H9 (cell line): ENCODE measurements around the gene DNAH11. TPM values are rescaled to one million over a fixed set of nuclear protein-coding genes. Genes with fewer than 3 reads are reported as not detected.
A peak's percentile ranks its signal among the peaks of the same experiment; 100 is the strongest.

Source experiments
- DNase-seq: peaks from one replicate; pipeline ENCODE4 v3.0.0-alpha.2; 2017
- H2AFZ ChIP-seq: one replicate; pipeline ENCODE4 v1.6.1; 2013; ENCODE audit warnings: mild to moderate bottlenecking, low read length, control low read depth, moderate library complexity
- H2AK5ac ChIP-seq: 2 replicates; pipeline ENCODE4 v1.6.1; 2013; ENCODE audit warnings: low read length, control low read depth, mixed read lengths; ENCODE audit not compliant: insufficient read length
- H2BK120ac ChIP-seq: one replicate; pipeline ENCODE4 v1.6.1; 2013; ENCODE audit warnings: low read depth, mild to moderate bottlenecking, low read length, control low read depth, inconsistent platforms; ENCODE audit not compliant: poor library complexity, severe bottlenecking
- H2BK12ac ChIP-seq: 2 replicates; pipeline ENCODE4 v1.6.1; 2013; ENCODE audit warnings: low read length, control low read depth, mixed read lengths, low read depth; ENCODE audit not compliant: insufficient read length
- H2BK15ac ChIP-seq: 2 replicates; pipeline ENCODE4 v1.6.1; 2013; ENCODE audit warnings: low read depth, low read length, control low read depth
- H2BK20ac ChIP-seq: one replicate; pipeline ENCODE4 v1.6.1; 2013; ENCODE audit warnings: low read depth, mild to moderate bottlenecking, low read length, control low read depth, inconsistent platforms; ENCODE audit not compliant: poor library complexity, severe bottlenecking
- H2BK5ac ChIP-seq: 2 replicates; pipeline ENCODE4 v1.6.1; 2013; ENCODE audit warnings: low read length, control low read depth, mixed read lengths; ENCODE audit not compliant: insufficient read length
- H3K14ac ChIP-seq: 2 replicates; pipeline ENCODE4 v1.6.1; 2013; ENCODE audit warnings: low read length, control low read depth; ENCODE audit not compliant: insufficient read depth
- H3K18ac ChIP-seq: 2 replicates; pipeline ENCODE4 v1.6.1; 2013; ENCODE audit warnings: low read depth, mild to moderate bottlenecking, mixed read lengths, low read length, control low read depth; ENCODE audit not compliant: insufficient read length
- H3K23ac ChIP-seq: 2 replicates; pipeline ENCODE4 v1.6.1; 2013; ENCODE audit warnings: low read length, control low read depth, mixed read lengths, low read depth; ENCODE audit not compliant: insufficient read length
- H3K23me2 ChIP-seq: 2 replicates; pipeline ENCODE4 v1.6.1; 2013; ENCODE audit warnings: low read depth, mild to moderate bottlenecking, mixed read lengths, low read length, control low read depth; ENCODE audit not compliant: insufficient read length, poor library complexity, severe bottlenecking
- H3K27ac ChIP-seq: 2 replicates; pipeline ENCODE4 v1.5.1; 2013; ENCODE audit warnings: low read length, control low read depth, mixed read lengths, low read depth; ENCODE audit not compliant: insufficient read length
- H3K27me3 ChIP-seq: 2 replicates; pipeline ENCODE4 v1.6.1; 2013; ENCODE audit warnings: low read length, control low read depth, inconsistent platforms; ENCODE audit not compliant: insufficient read depth
- H3K4ac ChIP-seq: 2 replicates; pipeline ENCODE4 v1.6.1; 2013; ENCODE audit warnings: low read depth, mild to moderate bottlenecking, control low read depth, inconsistent platforms, low read length, moderate library complexity
- H3K4me1 ChIP-seq: 2 replicates; pipeline ENCODE4 v1.6.1; 2013; ENCODE audit warnings: low read length, control low read depth, inconsistent platforms; ENCODE audit not compliant: insufficient read depth
- H3K4me2 ChIP-seq: 2 replicates; pipeline ENCODE4 v1.6.1; 2013; ENCODE audit warnings: low read length, control low read depth, mixed read lengths; ENCODE audit not compliant: insufficient read length, insufficient read depth
- H3K56ac ChIP-seq: 2 replicates; pipeline ENCODE4 v1.6.1; 2013; ENCODE audit warnings: low read depth, mild to moderate bottlenecking, mixed read lengths, low read length, control low read depth; ENCODE audit not compliant: insufficient read length
- H3K79me1 ChIP-seq: 2 replicates; pipeline ENCODE4 v1.6.1; 2013; ENCODE audit warnings: low read depth, mild to moderate bottlenecking, moderate library complexity, low read length, control low read depth, inconsistent platforms; ENCODE audit not compliant: insufficient read depth, poor library complexity, severe bottlenecking
- H3K79me2 ChIP-seq: 2 replicates; pipeline ENCODE4 v1.6.1; 2013; ENCODE audit warnings: low read length, control low read depth, inconsistent platforms; ENCODE audit not compliant: insufficient read depth
- H3K9ac ChIP-seq: 2 replicates; pipeline ENCODE4 v1.6.1; 2013; ENCODE audit warnings: low read length, control low read depth, mixed read lengths; ENCODE audit not compliant: insufficient read length; ENCODE audit errors: extremely low read depth
- H3K9me3 ChIP-seq: one replicate; pipeline ENCODE4 v1.6.1; 2013; ENCODE audit warnings: low read depth, low read length, inconsistent platforms; ENCODE audit not compliant: control insufficient read depth
- H3T11ph ChIP-seq: one replicate; pipeline ENCODE4 v1.6.1; 2013; ENCODE audit warnings: mild to moderate bottlenecking, low read length, control low read depth, inconsistent platforms
- H4K20me1 ChIP-seq: one replicate; pipeline ENCODE4 v1.6.1; 2013; ENCODE audit not compliant: control insufficient read depth, insufficient read length, insufficient read depth
- H4K5ac ChIP-seq: 2 replicates; pipeline ENCODE4 v1.6.1; 2013; ENCODE audit warnings: low read depth, mild to moderate bottlenecking, mixed read lengths, low read length, control low read depth; ENCODE audit not compliant: insufficient read length
- H4K8ac ChIP-seq: replicated peaks from 2 replicates; pipeline ENCODE4 v1.6.1; 2013; ENCODE audit warnings: low read length, control low read depth, mixed read lengths, low read depth; ENCODE audit not compliant: insufficient read length
- H4K91ac ChIP-seq: 2 replicates; pipeline ENCODE4 v1.6.1; 2013; ENCODE audit warnings: low read depth, mild to moderate bottlenecking, moderate library complexity, mixed read lengths, low read length, control low read depth; ENCODE audit not compliant: insufficient read length
- H3K27ac Mint-ChIP-seq, 3 experiments: 2 replicates in 2 of 3; 3 replicates in 1 of 3; pipeline ENCODE4 v1.8.0; 2020 to 2021; ENCODE audit warnings: mixed read lengths in 3 of 3, mild to moderate bottlenecking in 1 of 3, moderate library complexity in 1 of 3
- H3K27me3 Mint-ChIP-seq: 2 replicates; pipeline ENCODE4 v1.8.0; 2021; ENCODE audit warnings: low read depth, mild to moderate bottlenecking, moderate library complexity, mixed read lengths
- H3K36me3 Mint-ChIP-seq, 3 experiments: 2 replicates in 2 of 3; 3 replicates in 1 of 3; pipeline ENCODE4 v1.8.0; 2020 to 2021; ENCODE audit warnings: low read depth in 3 of 3, mixed read lengths in 3 of 3; ENCODE audit not compliant: insufficient read depth in 1 of 3
- H3K4me1 Mint-ChIP-seq, 2 experiments: 2 replicates each; pipeline ENCODE4 v1.8.0; 2020; ENCODE audit warnings: mixed read lengths in 2 of 2
- H3K4me3 Mint-ChIP-seq, 2 experiments: 2 replicates in 1 of 2; 3 replicates in 1 of 2; pipeline ENCODE4 v1.8.0; 2020 to 2021; ENCODE audit warnings: mild to moderate bottlenecking in 2 of 2, mixed read lengths in 2 of 2, moderate library complexity in 1 of 2
- H3K9me3 Mint-ChIP-seq, 2 experiments: 2 replicates in 1 of 2; 3 replicates in 1 of 2; pipeline ENCODE4 v1.8.0; 2020; ENCODE audit warnings: mild to moderate bottlenecking in 2 of 2, mixed read lengths in 2 of 2, moderate library complexity in 1 of 2
- CTCF ChIP-seq: fragments of 200-600 bp; sonication (generic); conservative IDR thresholded peaks from 3 replicates; pipeline ENCODE4 v1.8.0; 2021; ENCODE audit warnings: antibody characterized with exemption, mild to moderate bottlenecking
- total RNA-seq: library from RNA; stranded (reverse); gene quantifications from 2 replicates; pipeline ENCODE4 v1.2.1, GENCODE V29; 2021

The DNAH11 gene
- total RNA-seq, 1 experiment from 2014 or later: 2.5 TPM

- no peak overlapping the region for H3K9ac ChIP-seq
- Mint-ChIP-seq H3K36me3 (peaks cover 59 to 77% (median 64%) of the 10 kb centered on the region in 3 experiments), H3K27me3 (no peaks in the 10 kb centered on the region), H3K4me3 (no peak overlapping the region), H3K4me1 (0 out of 4 replicates have a peak, but pooled peaks cover 0 to 2% of the 10 kb centered on the region in 2 experiments), H3K9me3 (peaks cover 28 to 30% of the 10 kb centered on the region in 2 experiments), H3K27ac (no peak overlapping the region)
- no peak overlapping the region for H4K91ac ChIP-seq
- H3K9me3 ChIP-seq: no peaks in the 10 kb centered on the region
- no peak overlapping the region for H3K4me2 ChIP-seq
- no peak overlapping the region for H2BK5ac ChIP-seq
- H3K18ac ChIP-seq: no peak overlapping the region
- H3K27ac ChIP-seq: no peak overlapping the region
- H2BK20ac ChIP-seq: no peak overlapping the region
- no peak overlapping the region for H2AK5ac ChIP-seq
- H3K4me1 ChIP-seq: no peaks in the 10 kb centered on the region
- no peak overlapping the region for H4K5ac ChIP-seq
- no peak overlapping the region for H2AFZ ChIP-seq
- H4K20me1 ChIP-seq: no peaks in the 10 kb centered on the region
- H2BK15ac ChIP-seq: no peak overlapping the region
- H3K27me3 ChIP-seq: no peaks in the 10 kb centered on the region
- H3T11ph ChIP-seq: no peak overlapping the region
- no peak overlapping the region for H2BK120ac ChIP-seq
- no peak overlapping the region for H4K8ac ChIP-seq
- no peaks in the 10 kb centered on the region for H3K79me1 ChIP-seq
- H3K4ac ChIP-seq: no peak overlapping the region
- no peak overlapping the region for H3K23ac ChIP-seq
- no peak overlapping the region for H3K14ac ChIP-seq
- no peak overlapping the region for H3K56ac ChIP-seq
- H3K79me2 ChIP-seq: no peaks in the 10 kb centered on the region
- DNase-seq: no peak
- H2BK12ac ChIP-seq: no peak overlapping the region
- TF ChIP-seq CTCF: peak; percentile 64
- H3K23me2 ChIP-seq: no peaks in the 10 kb centered on the region
Observed at GRCh38 chr7:21497072-21497471, 45.8 kb upstream of the DNAH11 start.
